ENCODE results near the gene CCDC74B. TPM values are rescaled to one million over a fixed set of nuclear protein-coding genes. Genes with fewer than 3 reads are reported as not detected.
"Not testable (repeated sequence)": the region's sequence is repeated elsewhere in the genome, so short reads cannot be mapped to it uniquely, and the experiment has no call there.

The CCDC74B gene
- total RNA-seq, 1 donor from 2014 or later = 10.3 TPM

- H3K4me1 ChIP-seq; H3K27me3 ChIP-seq; intact Hi-C loops (cut with DNase I); H3K27ac ChIP-seq; H3K36me3 ChIP-seq; H3K4me3 ChIP-seq; H3K9me3 ChIP-seq; DNase-seq (ENCODE audit: extremely low spot score in 2 of 2): not testable (repeated sequence)
These were observed 7.8 kb downstream of the CCDC74B start for GRCh38 chr2:130137118-130137517.

DNA sequence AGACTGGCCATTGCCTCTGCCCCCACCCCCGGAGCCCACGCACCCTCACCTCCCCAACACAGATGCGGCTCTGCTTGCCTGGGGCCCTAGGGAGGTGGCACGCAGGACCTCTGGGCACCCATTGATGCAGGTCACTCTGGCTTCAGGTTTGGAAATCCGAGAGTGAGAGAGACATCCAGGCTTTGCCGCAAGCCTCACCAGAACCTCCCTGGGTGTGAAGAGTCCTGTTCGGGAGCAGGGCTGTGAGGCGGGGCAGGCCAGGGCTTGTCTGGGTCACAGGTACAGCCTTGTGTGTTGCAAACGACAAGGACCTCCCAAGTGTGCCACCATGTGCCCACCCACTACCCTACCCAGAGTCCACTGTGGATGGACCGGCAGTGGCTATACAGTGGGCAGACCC, 8.4 kb downstream of the CCDC74B start:
- intact Hi-C loops (cut with DNase I) = not testable (repeated sequence)

DNA sequence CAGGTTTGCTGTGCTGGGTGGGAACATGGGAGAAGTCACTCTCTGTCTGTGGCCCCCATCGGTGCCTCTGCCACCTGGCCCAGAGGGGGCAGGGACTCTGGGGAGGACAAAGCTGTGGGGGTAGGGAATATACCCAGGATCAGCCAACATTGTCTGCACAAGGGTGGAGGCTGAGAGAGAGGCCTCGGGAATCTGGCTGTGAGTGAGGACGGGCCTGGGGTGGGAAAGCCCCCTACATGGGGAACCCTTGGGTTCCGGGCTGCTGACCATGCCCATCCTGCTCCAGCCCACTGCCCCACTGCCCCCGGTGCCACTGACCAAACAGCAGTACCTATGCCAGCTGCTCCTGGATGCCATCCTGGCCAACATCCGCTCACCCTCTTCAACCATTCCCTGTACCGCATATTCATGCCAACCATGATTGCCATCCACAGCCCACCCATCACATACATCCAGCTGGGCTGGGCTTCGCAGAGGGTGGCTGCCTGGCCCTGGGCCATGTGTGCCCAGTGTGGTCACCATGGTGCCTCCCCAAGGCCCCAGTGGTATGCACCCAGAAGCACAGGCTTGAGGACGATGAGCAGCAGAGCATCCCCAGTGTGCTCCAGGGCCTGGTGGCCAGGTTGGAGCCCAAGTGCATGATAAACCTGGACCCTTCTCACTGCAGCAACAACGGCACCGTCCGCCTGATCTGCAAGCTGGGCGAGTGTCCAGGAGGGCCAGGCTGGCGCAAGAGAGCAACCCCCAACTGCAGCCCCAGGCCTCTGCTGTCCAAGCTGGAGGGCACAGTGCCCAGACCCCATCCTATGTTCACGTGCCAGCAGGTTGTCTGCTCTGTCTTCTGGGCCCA, 9.0 kb downstream of the CCDC74B start:
- intact Hi-C loops (cut with DNase I) = no loop called here
- DNase-seq (ENCODE audit: extremely low spot score in 2 of 2) = peak; percentile 49 to 85
- no peaks in the 10 kb centered on the region for H3K36me3 ChIP-seq
- H3K27me3 ChIP-seq = no peaks in the 10 kb centered on the region
- no peaks in the 10 kb centered on the region for H3K9me3 ChIP-seq
- H3K4me1 ChIP-seq = no peaks in the 10 kb centered on the region
- TF ChIP-seq, protein P1, sequence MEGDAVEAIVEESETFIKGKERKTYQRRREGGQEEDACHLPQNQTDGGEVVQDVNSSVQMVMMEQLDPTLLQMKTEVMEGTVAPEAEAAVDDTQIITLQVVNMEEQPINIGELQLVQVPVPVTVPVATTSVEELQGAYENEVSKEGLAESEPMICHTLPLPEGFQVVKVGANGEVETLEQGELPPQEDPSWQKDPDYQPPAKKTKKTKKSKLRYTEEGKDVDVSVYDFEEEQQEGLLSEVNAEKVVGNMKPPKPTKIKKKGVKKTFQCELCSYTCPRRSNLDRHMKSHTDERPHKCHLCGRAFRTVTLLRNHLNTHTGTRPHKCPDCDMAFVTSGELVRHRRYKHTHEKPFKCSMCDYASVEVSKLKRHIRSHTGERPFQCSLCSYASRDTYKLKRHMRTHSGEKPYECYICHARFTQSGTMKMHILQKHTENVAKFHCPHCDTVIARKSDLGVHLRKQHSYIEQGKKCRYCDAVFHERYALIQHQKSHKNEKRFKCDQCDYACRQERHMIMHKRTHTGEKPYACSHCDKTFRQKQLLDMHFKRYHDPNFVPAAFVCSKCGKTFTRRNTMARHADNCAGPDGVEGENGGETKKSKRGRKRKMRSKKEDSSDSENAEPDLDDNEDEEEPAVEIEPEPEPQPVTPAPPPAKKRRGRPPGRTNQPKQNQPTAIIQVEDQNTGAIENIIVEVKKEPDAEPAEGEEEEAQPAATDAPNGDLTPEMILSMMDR (IDR thresholded peaks at IDR 0.05) = no peak
- no peak for TF ChIP-seq POLR2AphosphoS5 (IDR thresholded peaks at IDR 0.05; ENCODE audit: insufficient read depth in 1 of 2, low read depth in 1 of 2)
- H3K27ac ChIP-seq = no peak overlapping the region
- H3K4me3 ChIP-seq = no peak overlapping the region

More for the DNA sequence above, 8.4 kb downstream of the CCDC74B start:
- not testable (repeated sequence) for H3K4me1 ChIP-seq; H3K27me3 ChIP-seq; H3K4me3 ChIP-seq; DNase-seq (ENCODE audit: extremely low spot score in 2 of 2); H3K36me3 ChIP-seq; H3K9me3 ChIP-seq; H3K27ac ChIP-seq

- DNase-seq (ENCODE audit: extremely low spot score in 2 of 2) = peak in 1 of 2 donors; percentile 52
- H3K4me1 ChIP-seq; H3K36me3 ChIP-seq; H3K27me3 ChIP-seq; H3K4me3 ChIP-seq; intact Hi-C loops (cut with DNase I); H3K9me3 ChIP-seq; H3K27ac ChIP-seq: not testable (repeated sequence)
These were observed 15.6 kb downstream of the CCDC74B start, which contains the start of gene POTEF for GRCh38 chr2:130129120-130129829. Gene POTEF (minus strand): TSS chr2:130129222. CDS start chr2:130120515, 8,707 bp downstream.

GRCh38 chr2:130128464-130128863, 16.4 kb downstream of the CCDC74B start:
- H3K27me3 ChIP-seq; H3K4me3 ChIP-seq; H3K27ac ChIP-seq; H3K4me1 ChIP-seq; intact Hi-C loops (cut with DNase I); H3K36me3 ChIP-seq; H3K9me3 ChIP-seq: not testable (repeated sequence)
- DNase-seq (ENCODE audit: extremely low spot score in 2 of 2) = peak in 1 of 2 donors; percentile 62

- H3K36me3 ChIP-seq; intact Hi-C loops (cut with DNase I); DNase-seq (ENCODE audit: extremely low spot score in 2 of 2); H3K27ac ChIP-seq; H3K4me3 ChIP-seq; H3K9me3 ChIP-seq; H3K27me3 ChIP-seq; H3K4me1 ChIP-seq: not testable (repeated sequence)
These were observed 17.2 kb downstream of the CCDC74B start for GRCh38 chr2:130127726-130128125.

DNA sequence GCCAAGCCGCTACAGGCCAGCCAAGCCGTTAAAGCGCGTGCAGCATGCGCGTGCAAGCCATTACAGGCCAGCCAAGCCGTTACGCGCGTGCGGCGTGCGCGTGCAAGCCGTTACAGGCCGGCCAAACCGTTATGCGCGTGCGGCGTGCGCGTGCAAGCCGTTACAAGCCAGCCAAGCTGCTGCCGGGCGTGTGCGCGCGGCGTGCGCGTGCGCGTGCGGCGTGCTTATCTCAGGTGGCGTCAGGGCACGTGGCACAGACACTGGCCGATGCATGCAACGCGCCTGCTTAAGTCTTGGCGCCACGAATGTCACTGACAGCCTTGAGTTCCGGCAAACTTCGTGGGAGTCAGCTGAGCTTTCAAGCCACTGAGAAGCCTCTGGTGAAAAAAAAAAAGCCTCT, 24.0 kb downstream of the CCDC74B start:
- H3K9me3 ChIP-seq; DNase-seq (ENCODE audit: extremely low spot score in 2 of 2); H3K27ac ChIP-seq; H3K27me3 ChIP-seq; H3K36me3 ChIP-seq; intact Hi-C loops (cut with DNase I); H3K4me3 ChIP-seq; H3K4me1 ChIP-seq: not testable (repeated sequence)

DNA sequence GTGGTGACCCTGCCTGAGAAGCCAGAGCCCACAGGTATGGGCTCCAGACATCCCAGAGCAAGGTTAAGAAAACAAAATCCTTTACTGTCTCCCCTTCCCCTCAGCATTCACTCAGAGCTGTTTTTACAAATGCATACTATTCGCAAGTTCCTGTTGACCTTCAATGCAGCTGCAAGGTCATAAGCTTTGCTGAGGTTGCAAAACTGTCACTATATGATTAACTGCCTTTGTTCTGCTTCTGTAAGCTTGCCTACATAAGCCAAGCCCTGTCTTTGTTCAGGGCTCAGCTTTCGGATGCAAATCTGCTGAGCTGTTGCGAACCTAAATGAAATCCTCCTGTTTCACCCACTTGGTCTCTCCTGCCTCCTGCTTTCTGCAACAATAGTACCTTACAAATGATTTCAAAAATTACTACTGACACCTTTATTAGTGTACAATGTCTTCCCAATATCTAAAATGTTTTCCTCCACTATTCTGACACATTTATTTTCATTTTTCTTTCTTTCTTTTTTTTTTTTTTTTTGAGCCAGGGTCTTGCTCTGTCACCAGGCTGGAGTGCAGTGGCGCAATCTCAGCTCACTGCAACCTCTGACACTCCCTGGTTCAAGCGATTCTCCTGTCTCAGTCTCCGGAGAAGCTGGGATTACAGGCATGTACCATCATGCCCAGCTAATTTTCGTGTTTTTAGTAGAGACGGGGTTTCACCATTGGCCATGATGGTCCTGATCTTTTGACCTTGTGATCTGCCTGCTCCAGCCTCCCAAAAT, 42.1 kb downstream of the CCDC74B start:
- H3K4me1 ChIP-seq; H3K9me3 ChIP-seq; H3K27me3 ChIP-seq; DNase-seq (ENCODE audit: extremely low spot score in 2 of 2); H3K4me3 ChIP-seq; H3K36me3 ChIP-seq; intact Hi-C loops (cut with DNase I); H3K27ac ChIP-seq: not testable (repeated sequence)

Small RNA genes within 50 kb of the gene (small RNA-seq; reads per million reads assigned to genes)
- gene RNU6-1049P = not detected

Other genes starting within 250 kb of the CCDC74B start
- not detected for gene RAB6C, start 165.4 kb downstream of the CCDC74B start, total RNA-seq
- gene POTEF, start 15.9 kb downstream of the CCDC74B start, total RNA-seq = not detected
- 45.2 TPM for gene SMPD4, start 36.5 kb upstream of the CCDC74B start, total RNA-seq
- gene MZT2B, start 37.1 kb upstream of the CCDC74B start, total RNA-seq = 156 TPM
- not detected for gene TUBA3E, start 53.3 kb upstream of the CCDC74B start, total RNA-seq
- gene IMP4, start 197.8 kb upstream of the CCDC74B start, total RNA-seq = 88.4 TPM
- 26.0 TPM for gene PTPN18, start 210.9 kb upstream of the CCDC74B start, total RNA-seq

Measured in vagina (tissue), 2 donors.